Neural cell (in vitro differentiated cells): ENCODE measurements around the gene PRRX1. TPM values are rescaled to one million over a fixed set of nuclear protein-coding genes. Genes with fewer than 3 reads are reported as not detected.
A peak's percentile ranks its signal among the peaks of the same experiment; 100 is the strongest.

Source experiments
- H2AFZ ChIP-seq: fragments of 200-600, 300-800 bp; sonication (generic), shearing (Covaris generic); 2 replicates; pipeline ENCODE4 v1.6.0; 2014; ENCODE audit warnings: low read depth, mild to moderate bottlenecking, antibody characterized with exemption, low read length, moderate library complexity
- H3F3A ChIP-seq: fragments of 200-600 bp; shearing (Covaris generic); 2 replicates; pipeline ENCODE4 v1.6.1; 2016; ENCODE audit warnings: mild to moderate bottlenecking, moderate library complexity, mixed read lengths, antibody characterized with exemption, low read length; ENCODE audit not compliant: insufficient read depth, poor library complexity, severe bottlenecking
- H3K27ac ChIP-seq: fragments of 200-600, 300-800 bp; sonication (generic), shearing (Covaris generic); 2 replicates; pipeline ENCODE4 v1.5.1; 2014; ENCODE audit warnings: mild to moderate bottlenecking, low read length, moderate library complexity
- H3K27me3 ChIP-seq: fragments of 300-800, 200-600 bp; sonication (generic), shearing (Covaris generic); 2 replicates; pipeline ENCODE4 v1.6.0; 2014; ENCODE audit warnings: mild to moderate bottlenecking, low read depth, low read length, moderate library complexity; ENCODE audit not compliant: insufficient read depth
- H3K36me3 ChIP-seq: fragments of 300-800, 200-600 bp; sonication (generic), shearing (Covaris generic); 2 replicates; pipeline ENCODE4 v1.5.1; 2014; ENCODE audit warnings: mild to moderate bottlenecking, antibody characterized with exemption, low read length, moderate library complexity; ENCODE audit not compliant: insufficient read depth
- H3K4me2 ChIP-seq: fragments of 300-800, 200-600 bp; sonication (generic), shearing (Covaris generic); 2 replicates; pipeline ENCODE4 v1.6.0; 2014; ENCODE audit warnings: mild to moderate bottlenecking, low read length
- H3K4me3 ChIP-seq: fragments of 300-800, 200-600 bp; sonication (generic), shearing (Covaris generic); 2 replicates; pipeline ENCODE4 v1.5.1; 2014; ENCODE audit warnings: mild to moderate bottlenecking, low read length, moderate library complexity
- H3K79me2 ChIP-seq: fragments of 200-600 bp; shearing (Covaris generic); replicated peaks from 2 replicates; pipeline ENCODE4 v1.6.0; 2014; ENCODE audit warnings: mild to moderate bottlenecking, low read length, moderate library complexity; ENCODE audit not compliant: insufficient read depth
- H3K9ac ChIP-seq: fragments of 300-800, 200-600 bp; sonication (generic), shearing (Covaris generic); 2 replicates; pipeline ENCODE4 v1.6.1; 2016; ENCODE audit warnings: mild to moderate bottlenecking, low read length, mixed read lengths
- H3K9me2 ChIP-seq: fragments of 200-600 bp; shearing (Covaris generic); 2 replicates; pipeline ENCODE4 v1.6.1; 2016; ENCODE audit warnings: mild to moderate bottlenecking, low read length, mixed read lengths; ENCODE audit not compliant: insufficient read depth
- H3K9me3 ChIP-seq: fragments of 200-600, 300-800 bp; sonication (generic), shearing (Covaris generic); 2 replicates; pipeline ENCODE4 v1.6.1; 2016; ENCODE audit warnings: mild to moderate bottlenecking, mixed run types, low read length, moderate library complexity, mixed read lengths
- H4K20me1 ChIP-seq: fragments of 200-600 bp; shearing (Covaris generic); 2 replicates; pipeline ENCODE4 v1.6.1; 2016; ENCODE audit warnings: mild to moderate bottlenecking, mixed run types; ENCODE audit not compliant: insufficient read depth
- CTCF ChIP-seq: fragments of 450-650 bp; IDR thresholded peaks from 2 replicates; pipeline ENCODE4 v1.5.1; 2014; ENCODE audit warnings: antibody characterized with exemption, mild to moderate bottlenecking, moderate library complexity; ENCODE audit not compliant: poor library complexity, severe bottlenecking
- EP300 ChIP-seq: fragments of 450-650 bp; conservative IDR thresholded peaks from 2 replicates; pipeline ENCODE4 v1.6.1; 2014; ENCODE audit warnings: antibody characterized with exemption, mild to moderate bottlenecking, moderate library complexity; ENCODE audit not compliant: poor library complexity, severe bottlenecking
- EZH2 ChIP-seq: fragments of 200-600, 300-800 bp; shearing (Covaris generic), sonication (generic); IDR thresholded peaks from 2 replicates; pipeline ENCODE4 v1.6.1; 2014; ENCODE audit warnings: antibody characterized with exemption, low read length, borderline replicate concordance, mild to moderate bottlenecking; ENCODE audit not compliant: insufficient read depth, poor library complexity, severe bottlenecking
- MXI1 ChIP-seq: fragments of 450-650 bp; conservative IDR thresholded peaks from 2 replicates; pipeline ENCODE4 v1.6.1; 2014; ENCODE audit warnings: antibody characterized with exemption, mild to moderate bottlenecking; ENCODE audit not compliant: poor library complexity, severe bottlenecking
- POLR2AphosphoS5 ChIP-seq: IDR thresholded peaks from 2 replicates; pipeline ENCODE4 v1.6.1; 2012
- REST ChIP-seq: IDR thresholded peaks from 2 replicates; pipeline ENCODE4 v1.6.1; 2012; ENCODE audit warnings: borderline replicate concordance
- SMC3 ChIP-seq: fragments of 450-650 bp; conservative IDR thresholded peaks from 2 replicates; pipeline ENCODE4 v1.6.1; 2014; ENCODE audit warnings: antibody characterized with exemption, mild to moderate bottlenecking, moderate library complexity; ENCODE audit not compliant: poor library complexity
- polyA plus RNA-seq: library from polyadenylated mRNA; depleted of rRNA; stranded (reverse); fragments of >200 nt; gene quantifications from 2 replicates; pipeline ENCODE4 v1.2.3, GENCODE V29; 2014

PRRX1 gene
- polyA plus RNA-seq, 1 donor from 2014 or later, result 0.10 TPM

GRCh38 chr1:170664828-170665612, 1.1 kb downstream of the PRRX1 start:
- TF ChIP-seq EP300 (no peak), EZH2 (peak; percentile 43), MXI1 (peak; percentile 8)
- Histone ChIP-seq H3K36me3 (no peaks in the 10 kb centered on the region), H3K4me3 (peak overlapping the region; percentile 66), H3K9ac (no peak overlapping the region), H3K79me2 (no peaks in the 10 kb centered on the region), H3F3A (peaks cover 8% of the 10 kb centered on the region), H3K4me2 (peak overlapping the region; percentile 44), H3K9me3 (no peaks in the 10 kb centered on the region), H4K20me1 (no peaks in the 10 kb centered on the region), H3K9me2 (no peaks in the 10 kb centered on the region), H3K27me3 (peaks cover 100% of the 10 kb centered on the region), H2AFZ (no peak overlapping the region), H3K27ac (no peak overlapping the region)

GRCh38 chr1:170665629-170666028, 1.7 kb downstream of the PRRX1 start:
- TF ChIP-seq SMC3, result no peak
- no peak for TF ChIP-seq REST
- TF ChIP-seq POLR2AphosphoS5, result no peak
- TF ChIP-seq CTCF, result no peak
- no peak for TF ChIP-seq EP300
- peaks cover 100% of the 10 kb centered on the region for H3K27me3 ChIP-seq
- no peak overlapping the region for H3K4me3 ChIP-seq
- H3K9ac ChIP-seq, result no peak overlapping the region
- H3F3A ChIP-seq, result peaks cover 8% of the 10 kb centered on the region
- H3K36me3 ChIP-seq, result no peaks in the 10 kb centered on the region
- no peaks in the 10 kb centered on the region for H3K79me2 ChIP-seq
- H4K20me1 ChIP-seq, result no peaks in the 10 kb centered on the region
- H3K9me3 ChIP-seq, result no peaks in the 10 kb centered on the region
- H3K27ac ChIP-seq, result no peak overlapping the region
- H3K9me2 ChIP-seq, result no peaks in the 10 kb centered on the region
- H3K4me2 ChIP-seq, result no peak overlapping the region
- no peak overlapping the region for H2AFZ ChIP-seq
